K562 (cell line): Measurements from ENCODE around the gene NOP14. TPM values are rescaled to one million over a fixed set of nuclear protein-coding genes. Genes with fewer than 3 reads are reported as not detected.

Source experiments
- CBX2 ChIP-seq: fragments of 200-600 bp; sonication (generic); IDR thresholded peaks from one replicate; pipeline ENCODE4 v1.6.1; 2012; ENCODE audit warnings: mild to moderate bottlenecking, low read length, inconsistent platforms; ENCODE audit not compliant: insufficient read depth, poor library complexity, severe bottlenecking
- EP400 ChIP-seq: fragments of 450-650 bp; IDR thresholded peaks from 2 replicates; pipeline ENCODE4 v1.6.1; 2017; ENCODE audit warnings: antibody characterized with exemption, mild to moderate bottlenecking, moderate library complexity
- FOXK1 ChIP-seq: sonication (generic); formaldehyde crosslinking; IDR thresholded peaks from 2 replicates; pipeline ENCODE4 v1.8.0; 2022; ENCODE audit warnings: missing genetic modification reagents, mild to moderate bottlenecking, borderline replicate concordance
- HNRNPH1 ChIP-seq: fragments of 200-400 bp; formaldehyde crosslinking; optimal IDR thresholded peaks from 2 replicates; pipeline ENCODE3; 2017; ENCODE audit warnings: low read depth, mild to moderate bottlenecking, low read length, moderate library complexity
- KAT8 ChIP-seq: fragments of 450-650 bp; IDR thresholded peaks from 2 replicates; pipeline ENCODE4 v1.6.1; 2016; ENCODE audit warnings: low read depth, mild to moderate bottlenecking
- POLR2A ChIP-seq: fragments of 450-650 bp; conservative IDR thresholded peaks from 2 replicates; pipeline ENCODE4 v1.6.1; 2016
- POLR2G ChIP-seq: fragments of 200-400 bp; formaldehyde crosslinking; IDR thresholded peaks from 2 replicates; pipeline ENCODE4 v1.6.1; 2017; ENCODE audit warnings: low read depth, mild to moderate bottlenecking, antibody characterized with exemption, low read length, moderate library complexity
- XRCC4 ChIP-seq: IDR thresholded peaks from one replicate; pipeline ENCODE4 v1.6.1; 2011; ENCODE audit not compliant: insufficient read depth, insufficient read length; ENCODE audit errors: extremely low read depth
- polyA plus RNA-seq, 8 experiments: library from polyadenylated mRNA; depleted of rRNA in 4 of 8; stranded (reverse) in 5 of 8; unstranded in 3 of 8; fragments of >200 nt; fragmentation: Nextera tagmentation in 2 of 8; fragmentation: Illumina TruSeq in 1 of 8; extraction: Ambion mirVana in 2 of 8; extraction: Trizol in 1 of 8; gene quantifications; 2 replicates each; pipeline versions ENCODE4 v1.2.1 to v1.2.3, GENCODE V29; 2011 to 2014; ENCODE audit warnings: inconsistent platforms in 1 of 8, missing spikeins in 1 of 8
- total RNA-seq, 7 experiments: library from RNA; depleted of rRNA in 6 of 7; stranded (reverse); fragments of >200 nt in 6 of 7; fragmentation: Illumina TruSeq in 2 of 7; extraction: Trizol in 2 of 7; gene quantifications; 2 replicates each; pipeline versions ENCODE4 v1.2.1 to v1.2.3, GENCODE V29; 2011 to 2021; ENCODE audit warnings: low replicate concordance in 1 of 7
- TF ChIP-seq, protein P1 (sequence below), 3 experiments: IDR thresholded peaks in 2 of 3; conservative IDR thresholded peaks in 1 of 3; 2 replicates each; pipeline ENCODE4 v1.5.1; 2011 to 2012; ENCODE audit warnings: low read length in 3 of 3, mild to moderate bottlenecking in 3 of 3, control low read depth in 2 of 3, improper control_type of control experiment in 1 of 3, inconsistent platforms in 1 of 3, low read depth in 1 of 3, mixed read lengths in 1 of 3, moderate library complexity in 1 of 3; ENCODE audit not compliant: insufficient read depth in 2 of 3
- TF ChIP-seq, protein P2 (sequence below): fragments of 250-450 bp; sonication (Bioruptor Pico); IDR thresholded peaks from 2 replicates; pipeline ENCODE4 v1.4.0; 2020
- TF ChIP-seq, protein P3 (sequence below): sonication (generic); formaldehyde crosslinking; IDR thresholded peaks from 2 replicates; pipeline ENCODE4 v1.8.0; 2022; ENCODE audit warnings: missing genetic modification reagents, mild to moderate bottlenecking, moderate library complexity, borderline replicate concordance
- TF ChIP-seq, protein P4 (sequence below): sonication (generic); formaldehyde crosslinking; IDR thresholded peaks from 2 replicates; pipeline ENCODE4 v1.9.0; 2022; ENCODE audit warnings: mild to moderate bottlenecking, missing genetic modification reagents
- TF ChIP-seq, protein P5 (sequence below), 2 experiments: fragments of 250-450 bp in 1 of 2; fragments of 450-650 bp in 1 of 2; sonication (Bioruptor Pico) in 1 of 2; IDR thresholded peaks; 2 replicates each; pipeline versions ENCODE4 v1.6.1 to v1.8.0; 2016 to 2021; ENCODE audit warnings: mild to moderate bottlenecking in 2 of 2, moderate library complexity in 2 of 2, missing compliant biosample characterization in 1 of 2, missing genetic modification characterization in 1 of 2
- TF ChIP-seq, protein P6 (sequence below): fragments of 250-450 bp; sonication (Bioruptor Pico); IDR thresholded peaks from 2 replicates; pipeline ENCODE4 v1.4.0; 2020; ENCODE audit warnings: borderline replicate concordance
- TF ChIP-seq, protein P7 (sequence below): sonication (generic); formaldehyde crosslinking; IDR thresholded peaks from 2 replicates; pipeline ENCODE4 v1.8.0; 2022; ENCODE audit warnings: mild to moderate bottlenecking, missing genetic modification reagents, borderline replicate concordance

The NOP14 gene
- total and polyA plus RNA-seq, 9 of the 15 experiments (the other 6 are each of a cell fraction or from before 2014, with no cell fraction given), result 12.7 to 76.0 (median 50.9) TPM

DNA sequence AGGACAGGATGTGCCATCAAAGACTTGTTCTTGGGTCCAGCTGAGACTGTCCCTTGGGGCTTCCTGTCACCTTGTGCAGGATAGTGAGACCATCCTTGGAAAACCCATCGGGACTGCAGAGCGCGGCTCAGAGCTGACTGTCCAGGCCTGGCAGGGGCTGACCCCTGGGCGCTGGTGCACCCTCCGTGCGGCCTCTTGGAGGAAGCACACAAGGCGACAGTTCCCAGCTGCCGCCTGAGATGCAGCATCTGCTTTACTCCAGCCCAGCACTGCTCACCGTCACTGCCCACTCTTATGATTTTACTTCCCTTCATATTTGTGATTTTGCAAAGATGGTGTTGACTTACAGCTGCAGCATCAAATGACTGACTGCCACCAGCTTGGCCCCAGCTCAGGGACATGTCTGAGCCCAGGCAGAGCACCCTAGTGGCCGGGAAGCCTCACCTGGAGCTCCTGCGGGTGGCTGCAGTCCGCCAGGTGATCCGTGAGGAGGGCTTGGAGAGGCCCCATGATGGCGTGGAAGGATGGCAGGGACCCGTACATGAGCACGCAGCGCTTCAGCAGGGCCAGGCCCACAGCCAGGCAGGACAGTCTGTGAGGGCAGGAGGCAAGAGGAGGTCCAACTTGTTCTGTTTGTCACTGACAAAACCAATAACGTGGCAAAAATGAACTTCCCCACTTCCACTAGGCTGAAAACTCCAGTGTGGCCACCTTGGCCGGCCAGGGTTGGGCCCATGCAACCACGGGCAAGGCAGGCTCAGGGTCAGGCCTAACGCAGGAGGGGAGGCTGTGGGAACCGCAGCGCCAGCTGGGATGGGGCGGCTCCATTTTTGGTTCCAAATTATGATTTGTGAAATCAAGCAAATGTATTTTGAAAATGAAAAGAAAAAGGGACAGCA is 21.8 kb downstream of the NOP14 start (continued):
- TF ChIP-seq, protein P1, sequence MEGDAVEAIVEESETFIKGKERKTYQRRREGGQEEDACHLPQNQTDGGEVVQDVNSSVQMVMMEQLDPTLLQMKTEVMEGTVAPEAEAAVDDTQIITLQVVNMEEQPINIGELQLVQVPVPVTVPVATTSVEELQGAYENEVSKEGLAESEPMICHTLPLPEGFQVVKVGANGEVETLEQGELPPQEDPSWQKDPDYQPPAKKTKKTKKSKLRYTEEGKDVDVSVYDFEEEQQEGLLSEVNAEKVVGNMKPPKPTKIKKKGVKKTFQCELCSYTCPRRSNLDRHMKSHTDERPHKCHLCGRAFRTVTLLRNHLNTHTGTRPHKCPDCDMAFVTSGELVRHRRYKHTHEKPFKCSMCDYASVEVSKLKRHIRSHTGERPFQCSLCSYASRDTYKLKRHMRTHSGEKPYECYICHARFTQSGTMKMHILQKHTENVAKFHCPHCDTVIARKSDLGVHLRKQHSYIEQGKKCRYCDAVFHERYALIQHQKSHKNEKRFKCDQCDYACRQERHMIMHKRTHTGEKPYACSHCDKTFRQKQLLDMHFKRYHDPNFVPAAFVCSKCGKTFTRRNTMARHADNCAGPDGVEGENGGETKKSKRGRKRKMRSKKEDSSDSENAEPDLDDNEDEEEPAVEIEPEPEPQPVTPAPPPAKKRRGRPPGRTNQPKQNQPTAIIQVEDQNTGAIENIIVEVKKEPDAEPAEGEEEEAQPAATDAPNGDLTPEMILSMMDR (IDR thresholded peaks at IDR 0.05 in 2 of 3, conservative IDR thresholded peaks at IDR 0.05 in 1 of 3; ENCODE audit: insufficient read depth in 2 of 3, low read depth in 1 of 3, low read length in 3 of 3), result no peak
- TF ChIP-seq XRCC4 (no peak), KAT8 (no peak), POLR2G (peak; percentile 57), EP400 (no peak), POLR2A (peak; percentile 20; the same call in 1 of the 2 replicates), FOXK1 (CRISPR knock-in tag) (no peak), CBX2 (no peak), HNRNPH1 (no peak)
- TF ChIP-seq, protein P2, sequence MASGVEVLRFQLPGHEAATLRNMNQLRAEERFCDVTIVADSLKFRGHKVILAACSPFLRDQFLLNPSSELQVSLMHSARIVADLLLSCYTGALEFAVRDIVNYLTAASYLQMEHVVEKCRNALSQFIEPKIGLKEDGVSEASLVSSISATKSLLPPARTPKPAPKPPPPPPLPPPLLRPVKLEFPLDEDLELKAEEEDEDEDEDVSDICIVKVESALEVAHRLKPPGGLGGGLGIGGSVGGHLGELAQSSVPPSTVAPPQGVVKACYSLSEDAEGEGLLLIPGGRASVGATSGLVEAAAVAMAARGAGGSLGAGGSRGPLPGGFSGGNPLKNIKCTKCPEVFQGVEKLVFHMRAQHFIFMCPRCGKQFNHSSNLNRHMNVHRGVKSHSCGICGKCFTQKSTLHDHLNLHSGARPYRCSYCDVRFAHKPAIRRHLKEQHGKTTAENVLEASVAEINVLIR (CRISPR knock-in tag), result no peak
- TF ChIP-seq, protein P3, sequence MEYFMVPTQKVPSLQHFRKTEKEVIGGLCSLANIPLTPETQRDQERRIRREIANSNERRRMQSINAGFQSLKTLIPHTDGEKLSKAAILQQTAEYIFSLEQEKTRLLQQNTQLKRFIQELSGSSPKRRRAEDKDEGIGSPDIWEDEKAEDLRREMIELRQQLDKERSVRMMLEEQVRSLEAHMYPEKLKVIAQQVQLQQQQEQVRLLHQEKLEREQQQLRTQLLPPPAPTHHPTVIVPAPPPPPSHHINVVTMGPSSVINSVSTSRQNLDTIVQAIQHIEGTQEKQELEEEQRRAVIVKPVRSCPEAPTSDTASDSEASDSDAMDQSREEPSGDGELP (CRISPR knock-in tag), result peak; percentile 11; the same call in 1 of the 2 replicates
- TF ChIP-seq, protein P4, sequence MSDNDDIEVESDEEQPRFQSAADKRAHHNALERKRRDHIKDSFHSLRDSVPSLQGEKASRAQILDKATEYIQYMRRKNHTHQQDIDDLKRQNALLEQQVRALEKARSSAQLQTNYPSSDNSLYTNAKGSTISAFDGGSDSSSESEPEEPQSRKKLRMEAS (CRISPR knock-in tag), result no peak
- TF ChIP-seq, protein P5, sequence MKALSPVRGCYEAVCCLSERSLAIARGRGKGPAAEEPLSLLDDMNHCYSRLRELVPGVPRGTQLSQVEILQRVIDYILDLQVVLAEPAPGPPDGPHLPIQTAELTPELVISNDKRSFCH (CRISPR knock-in tag; IDR thresholded peaks at IDR 0.05), result no peak
- TF ChIP-seq, protein P5 (tag; IDR thresholded peaks at IDR 0.05), result no peak
- TF ChIP-seq, protein P6, sequence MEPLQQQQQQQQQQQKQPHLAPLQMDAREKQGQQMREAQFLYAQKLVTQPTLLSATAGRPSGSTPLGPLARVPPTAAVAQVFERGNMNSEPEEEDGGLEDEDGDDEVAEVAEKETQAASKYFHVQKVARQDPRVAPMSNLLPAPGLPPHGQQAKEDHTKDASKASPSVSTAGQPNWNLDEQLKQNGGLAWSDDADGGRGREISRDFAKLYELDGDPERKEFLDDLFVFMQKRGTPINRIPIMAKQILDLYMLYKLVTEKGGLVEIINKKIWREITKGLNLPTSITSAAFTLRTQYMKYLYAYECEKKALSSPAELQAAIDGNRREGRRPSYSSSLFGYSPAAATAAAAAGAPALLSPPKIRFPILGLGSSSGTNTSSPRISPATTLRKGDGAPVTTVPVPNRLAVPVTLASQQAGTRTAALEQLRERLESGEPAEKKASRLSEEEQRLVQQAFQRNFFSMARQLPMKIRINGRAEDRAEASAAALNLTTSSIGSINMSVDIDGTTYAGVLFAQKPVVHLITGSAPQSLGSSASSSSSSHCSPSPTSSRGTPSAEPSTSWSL (CRISPR knock-in tag), result no peak
- TF ChIP-seq, protein P7, sequence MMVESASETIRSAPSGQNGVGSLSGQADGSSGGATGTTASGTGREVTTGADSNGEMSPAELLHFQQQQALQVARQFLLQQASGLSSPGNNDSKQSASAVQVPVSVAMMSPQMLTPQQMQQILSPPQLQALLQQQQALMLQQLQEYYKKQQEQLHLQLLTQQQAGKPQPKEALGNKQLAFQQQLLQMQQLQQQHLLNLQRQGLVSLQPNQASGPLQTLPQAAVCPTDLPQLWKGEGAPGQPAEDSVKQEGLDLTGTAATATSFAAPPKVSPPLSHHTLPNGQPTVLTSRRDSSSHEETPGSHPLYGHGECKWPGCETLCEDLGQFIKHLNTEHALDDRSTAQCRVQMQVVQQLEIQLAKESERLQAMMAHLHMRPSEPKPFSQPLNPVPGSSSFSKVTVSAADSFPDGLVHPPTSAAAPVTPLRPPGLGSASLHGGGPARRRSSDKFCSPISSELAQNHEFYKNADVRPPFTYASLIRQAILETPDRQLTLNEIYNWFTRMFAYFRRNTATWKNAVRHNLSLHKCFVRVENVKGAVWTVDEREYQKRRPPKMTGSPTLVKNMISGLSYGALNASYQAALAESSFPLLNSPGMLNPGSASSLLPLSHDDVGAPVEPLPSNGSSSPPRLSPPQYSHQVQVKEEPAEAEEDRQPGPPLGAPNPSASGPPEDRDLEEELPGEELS (CRISPR knock-in tag), result no peak
